ENCODE data around the gene MKLN1.
"Not testable (repeated sequence)": the region's sequence is repeated elsewhere in the genome, so short reads cannot be mapped to it uniquely, and the experiment has no call there.

The MKLN1 gene

GRCh38 chr7:131400681-131401176 lies 73.1 kb downstream of the MKLN1 start:
- no peak for DNase-seq (ENCODE audit: low read depth)

- DNase-seq (ENCODE audit: low read depth), result no peak
These were observed 73.5 kb downstream of the MKLN1 start for GRCh38 chr7:131401194-131401593.

GRCh38 chr7:131403322-131403721 lies 75.6 kb downstream of the MKLN1 start:
- no peak for DNase-seq (ENCODE audit: low read depth)

- no peak for DNase-seq (ENCODE audit: low read depth)
These were observed 76.7 kb downstream of the MKLN1 start for GRCh38 chr7:131404226-131404911.

- DNase-seq (ENCODE audit: low read depth), result no peak
These were observed 81.6 kb downstream of the MKLN1 start for GRCh38 chr7:131409129-131409766.

- no peak for DNase-seq (ENCODE audit: low read depth)
These were observed 84.4 kb downstream of the MKLN1 start for GRCh38 chr7:131412031-131412430.

- no peak for DNase-seq (ENCODE audit: low read depth)
These were observed 86.0 kb downstream of the MKLN1 start for GRCh38 chr7:131413711-131414110.

GRCh38 chr7:131424219-131424822 lies 96.6 kb downstream of the MKLN1 start:
- DNase-seq (ENCODE audit: low read depth), result peak; percentile 13

GRCh38 chr7:131425992-131426391 lies 98.3 kb downstream of the MKLN1 start:
- DNase-seq (ENCODE audit: low read depth), result no peak

- DNase-seq (ENCODE audit: low read depth), result not testable (repeated sequence)
These were observed 103.2 kb downstream of the MKLN1 start for GRCh38 chr7:131430826-131431225.

- DNase-seq (ENCODE audit: low read depth), result no peak
These were observed 103.6 kb downstream of the MKLN1 start for GRCh38 chr7:131431289-131431688.

GRCh38 chr7:131431756-131432155 lies 104.1 kb downstream of the MKLN1 start:
- no peak for DNase-seq (ENCODE audit: low read depth)

GRCh38 chr7:131436384-131436783 lies 108.7 kb downstream of the MKLN1 start:
- no peak for DNase-seq (ENCODE audit: low read depth)

- DNase-seq (ENCODE audit: low read depth), result no peak
These were observed 111.3 kb downstream of the MKLN1 start for GRCh38 chr7:131438969-131439368.

- DNase-seq (ENCODE audit: low read depth), result no peak
These were observed 115.8 kb downstream of the MKLN1 start for GRCh38 chr7:131443496-131443895.

GRCh38 chr7:131444683-131445082 lies 117.0 kb downstream of the MKLN1 start:
- no peak for DNase-seq (ENCODE audit: low read depth)

GRCh38 chr7:131449373-131449902 lies 121.8 kb downstream of the MKLN1 start:
- DNase-seq (ENCODE audit: low read depth), result no peak

GRCh38 chr7:131454498-131454897 lies 126.8 kb downstream of the MKLN1 start:
- DNase-seq (ENCODE audit: low read depth), result no peak

- DNase-seq (ENCODE audit: low read depth), result no peak
These were observed 127.3 kb downstream of the MKLN1 start for GRCh38 chr7:131455001-131455400.

- no peak for DNase-seq (ENCODE audit: low read depth)
These were observed 127.9 kb downstream of the MKLN1 start for GRCh38 chr7:131455546-131455945.

- DNase-seq (ENCODE audit: low read depth), result no peak
These were observed 128.7 kb downstream of the MKLN1 start for GRCh38 chr7:131456338-131456737.

GRCh38 chr7:131459256-131459655 lies 131.6 kb downstream of the MKLN1 start:
- no peak for DNase-seq (ENCODE audit: low read depth)

- no peak for DNase-seq (ENCODE audit: low read depth)
These were observed 134.4 kb downstream of the MKLN1 start for GRCh38 chr7:131462059-131462458.
